Measurements from ENCODE around the gene LTBP1.

GRCh38 chr2:33196700-33197099, 249.9 kb downstream of the LTBP1 start:
- TF ChIP-seq CTCF (IDR thresholded peaks at IDR 0.05) (no peak), POLR2A (IDR thresholded peaks at IDR 0.05) (no peak)
